Progenitor cell of endocrine pancreas (in vitro differentiated cells): ENCODE data around the gene DCBLD1. TPM values are rescaled to one million over a fixed set of nuclear protein-coding genes. Genes with fewer than 3 reads are reported as not detected.
A peak's percentile ranks its signal among the peaks of the same experiment; 100 is the strongest.

Experiments used
- DNase-seq: peaks from one replicate; pipeline ENCODE4 v3.0.0; 2021; ENCODE audit warnings: low spot score; ENCODE audit not compliant: unreplicated experiment
- H3K27ac Mint-ChIP-seq: 2 replicates; pipeline ENCODE4 v1.8.0; 2021; ENCODE audit warnings: mild to moderate bottlenecking, moderate library complexity, mixed read lengths
- H3K27me3 Mint-ChIP-seq: 2 replicates; pipeline ENCODE4 v1.8.0; 2021; ENCODE audit warnings: mixed read lengths
- H3K36me3 Mint-ChIP-seq: 2 replicates; pipeline ENCODE4 v1.8.0; 2022; ENCODE audit warnings: mixed read lengths; ENCODE audit not compliant: insufficient read depth
- H3K4me1 Mint-ChIP-seq: 2 replicates; pipeline ENCODE4 v1.8.0; 2021; ENCODE audit warnings: low read depth, mixed read lengths
- H3K4me3 Mint-ChIP-seq: 2 replicates; pipeline ENCODE4 v1.8.0; 2021; ENCODE audit warnings: low read depth, mild to moderate bottlenecking, moderate library complexity, mixed read lengths
- H3K9me3 Mint-ChIP-seq: 2 replicates; pipeline ENCODE4 v1.8.0; 2021; ENCODE audit warnings: low read depth, mixed read lengths
- total RNA-seq: library from RNA; stranded (reverse); gene quantifications from 2 replicates; pipeline ENCODE4 v1.2.1, GENCODE V29; 2021
- TF ChIP-seq, protein P1 (sequence below): fragments of 200-600 bp; sonication (generic); IDR thresholded peaks from one replicate; pipeline ENCODE4 v1.5.0; 2021; ENCODE audit warnings: antibody characterized with exemption, mild to moderate bottlenecking; ENCODE audit not compliant: unreplicated experiment

DCBLD1 gene
- total RNA-seq, 1 donor from 2014 or later: 37.4 TPM

DNA sequence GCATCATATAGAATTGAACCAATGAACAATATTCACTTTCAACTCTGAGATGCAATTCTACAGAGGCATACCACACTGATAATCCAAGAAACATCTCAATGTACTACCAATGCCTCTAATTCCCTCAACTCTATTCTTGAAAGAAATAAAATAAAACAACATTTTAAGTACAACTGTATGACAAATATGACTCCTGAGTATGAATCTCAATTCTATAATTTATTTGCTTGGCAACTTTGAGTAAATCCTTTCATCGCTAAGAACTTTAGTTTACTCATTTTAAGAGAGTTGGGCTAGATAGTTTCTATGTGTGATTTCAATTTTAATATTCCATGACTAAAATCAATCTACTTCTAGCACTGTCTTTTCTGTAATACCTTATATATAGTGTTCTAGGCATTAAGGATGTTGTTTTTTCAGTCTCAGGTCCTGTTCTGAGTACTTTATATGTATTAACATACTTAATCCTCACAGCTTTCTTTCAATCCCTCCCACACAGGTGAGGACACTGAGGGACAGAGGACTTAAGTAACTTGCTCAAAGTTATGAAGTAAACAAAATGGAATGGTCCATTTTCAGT is 86.4 kb downstream of the DCBLD1 start:
- peaks cover 1% of the 10 kb centered on the region for H3K4me1 Mint-ChIP-seq
- H3K27me3 Mint-ChIP-seq: no peaks in the 10 kb centered on the region
- H3K9me3 Mint-ChIP-seq: no peaks in the 10 kb centered on the region
- no peak for DNase-seq
- H3K27ac Mint-ChIP-seq: no peak overlapping the region
- no peak overlapping the region for H3K4me3 Mint-ChIP-seq
- TF ChIP-seq, protein P1, sequence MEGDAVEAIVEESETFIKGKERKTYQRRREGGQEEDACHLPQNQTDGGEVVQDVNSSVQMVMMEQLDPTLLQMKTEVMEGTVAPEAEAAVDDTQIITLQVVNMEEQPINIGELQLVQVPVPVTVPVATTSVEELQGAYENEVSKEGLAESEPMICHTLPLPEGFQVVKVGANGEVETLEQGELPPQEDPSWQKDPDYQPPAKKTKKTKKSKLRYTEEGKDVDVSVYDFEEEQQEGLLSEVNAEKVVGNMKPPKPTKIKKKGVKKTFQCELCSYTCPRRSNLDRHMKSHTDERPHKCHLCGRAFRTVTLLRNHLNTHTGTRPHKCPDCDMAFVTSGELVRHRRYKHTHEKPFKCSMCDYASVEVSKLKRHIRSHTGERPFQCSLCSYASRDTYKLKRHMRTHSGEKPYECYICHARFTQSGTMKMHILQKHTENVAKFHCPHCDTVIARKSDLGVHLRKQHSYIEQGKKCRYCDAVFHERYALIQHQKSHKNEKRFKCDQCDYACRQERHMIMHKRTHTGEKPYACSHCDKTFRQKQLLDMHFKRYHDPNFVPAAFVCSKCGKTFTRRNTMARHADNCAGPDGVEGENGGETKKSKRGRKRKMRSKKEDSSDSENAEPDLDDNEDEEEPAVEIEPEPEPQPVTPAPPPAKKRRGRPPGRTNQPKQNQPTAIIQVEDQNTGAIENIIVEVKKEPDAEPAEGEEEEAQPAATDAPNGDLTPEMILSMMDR: no peak
- H3K36me3 Mint-ChIP-seq: peaks cover 21% of the 10 kb centered on the region

DNA sequence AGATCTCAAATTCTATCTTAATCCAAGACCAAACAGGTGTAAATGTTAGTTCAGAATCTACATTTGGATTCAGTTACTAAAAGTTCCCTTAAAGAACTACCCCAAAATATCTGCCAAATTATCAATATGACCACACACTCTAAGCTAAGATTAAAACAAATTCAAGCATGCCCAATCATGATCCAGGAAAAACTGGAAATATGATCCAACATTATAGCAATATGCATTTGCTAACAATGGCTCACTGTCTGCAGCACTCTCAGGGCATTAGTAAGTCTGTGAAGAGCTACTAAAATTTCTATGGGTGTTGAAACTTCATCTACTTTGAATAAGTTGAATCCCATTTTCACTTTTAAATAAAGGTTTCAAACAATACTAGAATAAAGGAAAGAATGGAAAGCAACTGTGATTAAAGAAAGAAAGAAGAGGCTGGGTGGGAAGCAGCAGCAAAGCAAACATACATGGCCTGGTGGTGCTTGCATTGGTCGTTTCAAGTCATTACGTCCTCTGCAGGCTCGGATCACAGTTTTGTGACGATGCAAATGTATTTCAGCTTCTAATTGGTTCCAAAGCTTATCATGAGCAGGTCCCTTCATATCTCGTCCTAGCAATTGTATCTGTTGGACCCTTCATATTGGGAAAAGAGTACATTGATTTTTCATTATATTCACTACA is 90.7 kb downstream of the DCBLD1 start:
- Mint-ChIP-seq H3K9me3 (no peaks in the 10 kb centered on the region), H3K36me3 (peaks cover 24% of the 10 kb centered on the region), H3K27me3 (no peaks in the 10 kb centered on the region), H3K4me1 (peaks cover 1% of the 10 kb centered on the region), H3K4me3 (no peak overlapping the region), H3K27ac (no peak overlapping the region)
- TF ChIP-seq, protein P1: no peak
- DNase-seq: no peak

DNA sequence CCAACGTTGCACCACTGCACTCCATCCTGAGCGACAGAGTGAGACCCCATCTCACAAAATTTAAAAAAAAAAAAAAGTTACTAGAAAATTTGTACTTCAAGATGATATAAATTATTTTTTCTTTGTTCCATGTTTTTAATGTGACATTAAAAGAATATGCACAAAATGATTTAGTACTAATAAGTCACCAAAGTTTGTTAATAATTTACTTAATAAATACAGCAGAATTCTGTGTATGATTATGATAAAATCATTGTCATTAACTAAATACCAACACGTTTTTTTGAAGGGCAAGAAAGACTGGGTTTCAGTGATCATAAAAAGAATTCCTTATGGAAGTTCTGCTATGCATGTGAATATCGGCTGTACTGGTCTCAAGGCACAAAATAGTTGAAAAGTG is 91.7 kb downstream of the DCBLD1 start:
- Mint-ChIP-seq H3K4me3 (no peak overlapping the region), H3K27me3 (no peaks in the 10 kb centered on the region), H3K4me1 (peaks cover 1% of the 10 kb centered on the region), H3K36me3 (peaks cover 22% of the 10 kb centered on the region), H3K27ac (no peak overlapping the region), H3K9me3 (no peaks in the 10 kb centered on the region)
- DNase-seq: no peak
- TF ChIP-seq, protein P1: no peak

DNA sequence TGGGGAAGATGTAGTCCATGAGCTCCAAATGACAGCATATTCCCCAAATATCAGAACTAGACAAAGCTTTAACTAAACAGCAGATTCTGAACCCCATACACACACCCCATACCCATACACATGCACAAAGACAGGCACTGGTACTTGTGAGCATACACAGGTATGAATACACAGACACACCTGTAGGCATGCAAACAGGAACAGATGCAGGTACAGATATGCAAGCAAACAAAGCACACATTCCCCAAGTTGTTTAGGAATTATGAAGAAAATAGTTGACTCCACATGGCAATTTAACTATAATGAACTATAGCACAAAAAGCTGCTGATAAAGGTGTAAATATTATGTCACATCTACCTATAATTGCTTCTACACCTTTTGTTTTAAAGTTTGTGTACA is 103.2 kb downstream of the DCBLD1 start:
- TF ChIP-seq, protein P1: no peak
- Mint-ChIP-seq H3K27me3 (no peaks in the 10 kb centered on the region), H3K36me3 (peaks cover 23% of the 10 kb centered on the region), H3K9me3 (no peaks in the 10 kb centered on the region), H3K4me1 (peaks cover 2% of the 10 kb centered on the region), H3K27ac (peak overlapping the region; percentile 88), H3K4me3 (no peak overlapping the region)
- DNase-seq: no peak

DNA sequence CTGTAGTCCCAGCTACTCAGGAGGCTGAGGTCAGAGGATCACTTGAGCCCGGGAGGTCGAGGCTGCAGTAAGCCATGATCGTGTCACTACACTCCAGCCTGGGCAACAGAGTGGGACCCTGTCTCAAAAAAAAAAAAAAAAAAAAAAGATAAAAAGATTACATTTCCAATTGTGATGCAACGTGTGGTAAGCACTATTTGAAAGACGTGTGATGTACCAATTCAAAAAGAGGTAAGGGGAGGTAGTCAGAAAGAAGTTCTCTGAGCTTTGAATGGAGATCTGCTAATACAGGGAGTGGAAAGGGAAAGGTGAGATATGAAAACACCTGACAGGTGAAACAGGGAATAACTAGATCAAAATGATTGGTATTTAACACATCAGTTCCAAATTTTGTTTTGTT is 108.0 kb downstream of the DCBLD1 start:
- TF ChIP-seq, protein P1: no peak
- Mint-ChIP-seq H3K27ac (no peak overlapping the region), H3K36me3 (peaks cover 16% of the 10 kb centered on the region), H3K9me3 (no peaks in the 10 kb centered on the region), H3K4me1 (peaks cover 6% of the 10 kb centered on the region), H3K27me3 (no peaks in the 10 kb centered on the region), H3K4me3 (no peak overlapping the region)
- no peak for DNase-seq
